HG03354 (cell line): ENCODE results near the gene CAT.

Source experiments
- ATAC-seq: cut with Tn5 transposase; IDR thresholded peaks from one replicate; pipeline ENCODE4 v1.9.1; 2021; ENCODE audit warnings: mild to moderate bottlenecking; ENCODE audit not compliant: unreplicated experiment, poor library complexity, severe bottlenecking

Gene CAT

GRCh38 chr11:34438529-34439507 lies at the start of gene CAT:
CAT (plus strand) TSS chr11:34438934; CDS start chr11:34439014, 80 bp downstream.
- peak; percentile 97 for ATAC-seq

GRCh38 chr11:34394771-34395300 lies 43.9 kb upstream of the CAT start:
- ATAC-seq: no peak

GRCh38 chr11:34395916-34396550 lies 42.7 kb upstream of the CAT start:
- ATAC-seq: no peak

- no peak for ATAC-seq
Observed at GRCh38 chr11:34397120-34397519, 41.6 kb upstream of the CAT start.

GRCh38 chr11:34397811-34398210 lies 40.9 kb upstream of the CAT start:
- ATAC-seq: no peak

GRCh38 chr11:34403431-34403830 lies 35.3 kb upstream of the CAT start:
- ATAC-seq: no peak

- ATAC-seq: no peak
Observed at GRCh38 chr11:34404280-34404679, 34.5 kb upstream of the CAT start.

- no peak for ATAC-seq
Observed at GRCh38 chr11:34405079-34405858, 33.5 kb upstream of the CAT start.

GRCh38 chr11:34406413-34406812 lies 32.3 kb upstream of the CAT start:
- ATAC-seq: no peak

GRCh38 chr11:34407121-34407813 lies 31.5 kb upstream of the CAT start:
- no peak for ATAC-seq

GRCh38 chr11:34408580-34409172 lies 30.1 kb upstream of the CAT start:
- ATAC-seq: no peak

GRCh38 chr11:34411111-34411510 lies 27.6 kb upstream of the CAT start:
- ATAC-seq: no peak

GRCh38 chr11:34411791-34412190 lies 26.9 kb upstream of the CAT start:
- no peak for ATAC-seq

- no peak for ATAC-seq
Observed at GRCh38 chr11:34413263-34413662, 25.5 kb upstream of the CAT start.

GRCh38 chr11:34415538-34415937 lies 23.2 kb upstream of the CAT start:
- ATAC-seq: no peak

- ATAC-seq: no peak
Observed at GRCh38 chr11:34416088-34416487, 22.6 kb upstream of the CAT start.

GRCh38 chr11:34416766-34417165 lies 22.0 kb upstream of the CAT start:
- ATAC-seq: no peak

- no peak for ATAC-seq
Observed at GRCh38 chr11:34417202-34417601, 21.5 kb upstream of the CAT start.

- ATAC-seq: no peak
Observed at GRCh38 chr11:34419158-34419557, 19.6 kb upstream of the CAT start.
